K562 (cell line): Measurements from ENCODE around the gene ARHGEF1. TPM values are rescaled to one million over a fixed set of nuclear protein-coding genes. Genes with fewer than 3 reads are reported as not detected.
A peak's percentile ranks its signal among the peaks of the same experiment; 100 is the strongest.

Experiments
- ATF6 ChIP-seq: sonication (generic); formaldehyde crosslinking; IDR thresholded peaks from 2 replicates; pipeline ENCODE4 v1.4.0; 2020; ENCODE audit warnings: mild to moderate bottlenecking, missing genetic modification reagents
- CGGBP1 ChIP-seq: fragments of 250-450 bp; sonication (Bioruptor Pico); IDR thresholded peaks from 2 replicates; pipeline ENCODE4 v1.9.0; 2021; ENCODE audit warnings: mild to moderate bottlenecking
- ELF2 ChIP-seq: fragments of 250-450 bp; sonication (Bioruptor Pico); IDR thresholded peaks from 2 replicates; pipeline ENCODE4 v1.5.0; 2021; ENCODE audit warnings: mild to moderate bottlenecking
- ELK1 ChIP-seq: sonication (generic); formaldehyde crosslinking; IDR thresholded peaks from 2 replicates; pipeline ENCODE4 v1.8.1; 2022; ENCODE audit warnings: missing genetic modification reagents
- GABPA ChIP-seq: fragments of 200-800 bp; sonication (Bioruptor generic); conservative IDR thresholded peaks from 2 replicates; pipeline ENCODE4 v1.6.1; 2016; ENCODE audit warnings: low read depth, missing genetic modification characterization, missing compliant biosample characterization
- HDAC2 ChIP-seq: fragments of 450-650 bp; IDR thresholded peaks from 2 replicates; pipeline ENCODE4 v1.6.1; 2016; ENCODE audit warnings: mild to moderate bottlenecking
- HMG20A ChIP-seq: fragments of 450-650 bp; formaldehyde crosslinking; conservative IDR thresholded peaks from 2 replicates; pipeline ENCODE4 v1.4.0; 2020; ENCODE audit warnings: mild to moderate bottlenecking, mixed read lengths
- HMGXB4 ChIP-seq: sonication (generic); formaldehyde crosslinking; IDR thresholded peaks from 2 replicates; pipeline ENCODE4 v1.8.1; 2023; ENCODE audit warnings: mild to moderate bottlenecking, missing genetic modification reagents
- HOMEZ ChIP-seq: fragments of 250-450 bp; sonication (Bioruptor Pico); IDR thresholded peaks from 2 replicates; pipeline ENCODE4 v1.4.0; 2020; ENCODE audit warnings: mild to moderate bottlenecking, moderate library complexity
- KLF10 ChIP-seq: fragments of 250-450 bp; sonication (Bioruptor Pico); IDR thresholded peaks from 2 replicates; pipeline ENCODE4 v1.6.1; 2021; ENCODE audit warnings: matching md5 sums
- LEF1 ChIP-seq: fragments of 450-650 bp; IDR thresholded peaks from 2 replicates; pipeline ENCODE4 v1.6.1; 2016; ENCODE audit warnings: mild to moderate bottlenecking
- NBN ChIP-seq: fragments of 450-650 bp; IDR thresholded peaks from 2 replicates; pipeline ENCODE4 v1.6.1; 2016; ENCODE audit warnings: low read depth, mild to moderate bottlenecking
- RBM14 ChIP-seq: fragments of 200-400 bp; formaldehyde crosslinking; IDR thresholded peaks from 2 replicates; pipeline ENCODE4 v1.6.1; 2018; ENCODE audit warnings: low read depth, mild to moderate bottlenecking, low read length, moderate library complexity, borderline replicate concordance; ENCODE audit not compliant: insufficient read depth
- SIN3B ChIP-seq: fragments of 450-650 bp; IDR thresholded peaks from 2 replicates; pipeline ENCODE4 v1.6.1; 2017; ENCODE audit warnings: low read depth, mild to moderate bottlenecking, moderate library complexity
- SMARCC2 ChIP-seq: fragments of 450-650 bp; IDR thresholded peaks from 2 replicates; pipeline ENCODE4 v1.6.1; 2017; ENCODE audit warnings: antibody characterized with exemption, moderate library complexity, mild to moderate bottlenecking, low read depth
- TAF7 ChIP-seq: fragments of 450-650 bp; IDR thresholded peaks from 2 replicates; pipeline ENCODE4 v1.6.1; 2016; ENCODE audit warnings: missing genetic modification characterization, missing compliant biosample characterization
- THAP12 ChIP-seq: fragments of 250-450 bp; sonication (Bioruptor Pico); IDR thresholded peaks from 2 replicates; pipeline ENCODE4 v1.9.0; 2021; ENCODE audit warnings: mild to moderate bottlenecking, inconsistent platforms
- ZNF134 ChIP-seq: fragments of 250-450 bp; sonication (Bioruptor Pico); conservative IDR thresholded peaks from 2 replicates; pipeline ENCODE4 v1.4.0; 2020
- ZNF384 ChIP-seq: IDR thresholded peaks from 2 replicates; pipeline ENCODE4 v1.6.1; 2012; ENCODE audit warnings: low read depth, low read length, improper control_type of control experiment
- ZNF57 ChIP-seq: fragments of 450-650 bp; formaldehyde crosslinking; IDR thresholded peaks from 2 replicates; pipeline ENCODE4 v1.4.0; 2020; ENCODE audit warnings: mild to moderate bottlenecking, moderate library complexity
- ZNF764 ChIP-seq: fragments of 250-450 bp; sonication (Bioruptor Pico); IDR thresholded peaks from 2 replicates; pipeline ENCODE4 v1.4.0; 2020; ENCODE audit warnings: low read depth, mild to moderate bottlenecking, moderate library complexity
- polyA plus RNA-seq, 8 experiments: library from polyadenylated mRNA; depleted of rRNA in 4 of 8; stranded (reverse) in 5 of 8; unstranded in 3 of 8; fragments of >200 nt; fragmentation: Nextera tagmentation in 2 of 8; fragmentation: Illumina TruSeq in 1 of 8; extraction: Ambion mirVana in 2 of 8; extraction: Trizol in 1 of 8; gene quantifications; 2 replicates each; pipeline versions ENCODE4 v1.2.1 to v1.2.3, GENCODE V29; 2011 to 2014; ENCODE audit warnings: inconsistent platforms in 1 of 8, missing spikeins in 1 of 8
- total RNA-seq, 7 experiments: library from RNA; depleted of rRNA in 6 of 7; stranded (reverse); fragments of >200 nt in 6 of 7; fragmentation: Illumina TruSeq in 2 of 7; extraction: Trizol in 2 of 7; gene quantifications; 2 replicates each; pipeline versions ENCODE4 v1.2.1 to v1.2.3, GENCODE V29; 2011 to 2021; ENCODE audit warnings: low replicate concordance in 1 of 7

The ARHGEF1 gene
- total and polyA plus RNA-seq, 9 of the 15 experiments (the other 6 are each of a cell fraction or from before 2014, with no cell fraction given) = 1.9 to 149 (median 29.8) TPM

GRCh38 chr19:41843371-41843770 is 39.6 kb upstream of the ARHGEF1 start (continued):
- TF ChIP-seq ATF6 (CRISPR knock-in tag) (no peak), RBM14 (no peak), ZNF764 (CRISPR knock-in tag) (no peak), HMGXB4 (no peak), ZNF134 (CRISPR knock-in tag) (no peak), HMG20A (CRISPR knock-in tag) (no peak), LEF1 (peak; percentile 72; the same call in 1 of the 2 replicates), ZNF384 (no peak), CGGBP1 (no peak), HOMEZ (CRISPR knock-in tag) (no peak), ZNF57 (CRISPR knock-in tag) (no peak), NBN (peak; percentile 66; the same call in 1 of the 2 replicates), SIN3B (no peak), ELK1 (CRISPR knock-in tag) (no peak), THAP12 (no peak), SMARCC2 (no peak), HDAC2 (0 out of 2 replicates have a peak, but pooled peaks have one; percentile 38), TAF7 (tag) (no peak), KLF10 (CRISPR knock-in tag) (no peak), GABPA (tag) (0 out of 2 replicates have a peak, but pooled peaks have one; percentile 24), ELF2 (CRISPR knock-in tag) (no peak)
